Measurements from ENCODE around the gene STUM. TPM values are rescaled to one million over a fixed set of nuclear protein-coding genes. Genes with fewer than 3 reads are reported as not detected.
"Not testable (repeated sequence)": the region's sequence is repeated elsewhere in the genome, so short reads cannot be mapped to it uniquely, and the experiment has no call there.

STUM gene
- total and polyA plus RNA-seq, 4 donors = 4.8 to 21.1 (median 15.0) TPM

DNA sequence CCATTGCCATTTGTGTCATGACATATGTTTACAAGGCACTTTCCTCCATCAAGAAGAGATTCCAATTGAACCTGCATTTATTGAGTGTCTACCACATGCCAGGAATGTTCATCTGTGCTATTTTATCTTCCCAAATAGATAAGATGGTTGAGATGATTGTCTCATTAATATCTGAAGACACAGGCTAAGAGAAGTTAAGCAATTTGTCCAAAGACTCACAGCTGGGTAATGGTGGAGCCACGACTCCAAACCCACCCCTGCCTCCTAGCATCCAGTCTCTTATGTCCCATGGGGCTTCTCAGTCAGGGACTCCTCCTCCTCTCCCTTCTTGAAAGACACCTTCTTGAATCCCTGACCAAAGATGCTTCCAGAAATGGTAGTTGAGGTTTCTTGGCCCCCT lies 68.1 kb downstream of the STUM start:
- Histone ChIP-seq H3K36me3 (ENCODE audit: control insufficient read depth, insufficient read depth, low read length) (no peaks in the 10 kb centered on the region), H3K4me3 (ENCODE audit: low read depth, low read length) (no peak overlapping the region), H3K27ac (ENCODE audit: low read depth, low read length) (no peak overlapping the region), H3K27me3 (ENCODE audit: control insufficient read depth, insufficient read depth, low read length) (no peaks in the 10 kb centered on the region), H3K4me1 (ENCODE audit: control insufficient read depth, insufficient read depth, low read length) (no peaks in the 10 kb centered on the region), H3K9me3 (ENCODE audit: control insufficient read depth, insufficient read depth, low read length) (peaks cover 3% of the 10 kb centered on the region)
- no peak for DNase-seq (ENCODE audit: low read depth in 4 of 6, low spot score in 6 of 6)
- WGBS (ENCODE audit: insufficient coverage) = 100% methylated on average over 1 of the region's 1 CpG

GRCh38 chr1:226617109-226617508 lies 68.5 kb downstream of the STUM start:
- H3K27me3 ChIP-seq (ENCODE audit: control insufficient read depth, insufficient read depth, low read length) = no peaks in the 10 kb centered on the region
- H3K36me3 ChIP-seq (ENCODE audit: control insufficient read depth, insufficient read depth, low read length) = no peaks in the 10 kb centered on the region
- no peaks in the 10 kb centered on the region for H3K4me1 ChIP-seq (ENCODE audit: control insufficient read depth, insufficient read depth, low read length)
- no peak for DNase-seq (ENCODE audit: low read depth in 4 of 6, low spot score in 6 of 6)
- no peak overlapping the region for H3K27ac ChIP-seq (ENCODE audit: low read depth, low read length)
- no peak overlapping the region for H3K4me3 ChIP-seq (ENCODE audit: low read depth, low read length)
- peaks cover 3% of the 10 kb centered on the region for H3K9me3 ChIP-seq (ENCODE audit: control insufficient read depth, insufficient read depth, low read length)
- 96% methylated on average over 6 of the region's 8 CpGs for WGBS (ENCODE audit: insufficient coverage)

- not testable (repeated sequence) for H3K4me1 ChIP-seq (ENCODE audit: control insufficient read depth, insufficient read depth, low read length); H3K27me3 ChIP-seq (ENCODE audit: control insufficient read depth, insufficient read depth, low read length); H3K36me3 ChIP-seq (ENCODE audit: control insufficient read depth, insufficient read depth, low read length); H3K9me3 ChIP-seq (ENCODE audit: control insufficient read depth, insufficient read depth, low read length); DNase-seq (ENCODE audit: low read depth in 4 of 6, low spot score in 6 of 6); H3K4me3 ChIP-seq (ENCODE audit: low read depth, low read length); H3K27ac ChIP-seq (ENCODE audit: low read depth, low read length)
- no CpG with 5 or more reads among the region's 1 CpG for WGBS (ENCODE audit: insufficient coverage)
Measured at GRCh38 chr1:226617719-226618118, 69.2 kb downstream of the STUM start.

DNA sequence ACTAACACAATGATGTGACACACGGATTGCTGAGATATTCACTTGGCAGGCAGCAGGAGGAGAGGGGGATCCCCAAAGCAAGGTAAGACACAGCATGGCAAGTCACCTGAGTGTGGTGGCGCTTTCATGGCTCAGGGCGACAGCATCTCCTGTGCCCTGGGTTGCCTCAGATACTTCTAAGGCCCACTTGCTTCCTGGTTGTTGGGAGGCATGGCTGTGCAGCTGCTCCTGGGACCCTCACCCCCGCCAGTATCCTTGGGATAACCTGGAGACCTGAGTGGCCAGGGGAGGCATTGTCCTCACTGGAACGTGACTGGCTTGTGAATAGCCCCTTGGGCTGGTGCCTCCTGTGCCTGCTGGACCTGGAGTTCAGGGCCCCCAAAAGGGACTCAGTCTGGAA lies 69.8 kb downstream of the STUM start:
- no peak overlapping the region for H3K4me3 ChIP-seq (ENCODE audit: low read depth, low read length)
- no peaks in the 10 kb centered on the region for H3K4me1 ChIP-seq (ENCODE audit: control insufficient read depth, insufficient read depth, low read length)
- H3K27ac ChIP-seq (ENCODE audit: low read depth, low read length) = no peak overlapping the region
- H3K27me3 ChIP-seq (ENCODE audit: control insufficient read depth, insufficient read depth, low read length) = no peaks in the 10 kb centered on the region
- WGBS (ENCODE audit: insufficient coverage) = 87% methylated on average over 5 of the region's 5 CpGs
- DNase-seq (ENCODE audit: low read depth in 4 of 6, low spot score in 6 of 6) = no peak
- H3K36me3 ChIP-seq (ENCODE audit: control insufficient read depth, insufficient read depth, low read length) = no peaks in the 10 kb centered on the region
- H3K9me3 ChIP-seq (ENCODE audit: control insufficient read depth, insufficient read depth, low read length) = peaks cover 3% of the 10 kb centered on the region

DNA sequence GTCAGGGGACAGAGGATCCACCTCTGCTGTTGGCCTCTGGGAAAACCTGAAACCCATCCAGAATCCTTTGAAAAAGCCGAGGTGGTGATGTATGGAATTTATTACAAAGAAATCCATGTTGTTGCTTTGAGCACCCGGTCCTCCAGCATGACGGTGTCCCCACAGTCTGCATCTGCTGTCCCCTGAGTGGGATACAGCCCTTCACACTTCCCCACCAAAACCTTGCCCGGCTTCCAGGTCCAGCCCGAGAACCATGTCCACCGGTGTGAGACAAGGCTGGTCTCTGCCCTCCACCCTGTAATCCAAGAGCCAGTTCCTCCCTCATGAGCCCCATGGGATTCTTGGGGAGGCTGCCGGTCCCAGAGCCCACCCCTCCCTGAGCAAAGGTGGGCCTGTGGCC lies 70.5 kb downstream of the STUM start:
- H3K4me1 ChIP-seq (ENCODE audit: control insufficient read depth, insufficient read depth, low read length) = no peaks in the 10 kb centered on the region
- peaks cover 3% of the 10 kb centered on the region for H3K9me3 ChIP-seq (ENCODE audit: control insufficient read depth, insufficient read depth, low read length)
- no peaks in the 10 kb centered on the region for H3K27me3 ChIP-seq (ENCODE audit: control insufficient read depth, insufficient read depth, low read length)
- no peak for DNase-seq (ENCODE audit: low read depth in 4 of 6, low spot score in 6 of 6)
- 92% methylated on average over 5 of the region's 7 CpGs for WGBS (ENCODE audit: insufficient coverage)
- no peak overlapping the region for H3K27ac ChIP-seq (ENCODE audit: low read depth, low read length)
- H3K36me3 ChIP-seq (ENCODE audit: control insufficient read depth, insufficient read depth, low read length) = no peaks in the 10 kb centered on the region
- no peak overlapping the region for H3K4me3 ChIP-seq (ENCODE audit: low read depth, low read length)

DNA sequence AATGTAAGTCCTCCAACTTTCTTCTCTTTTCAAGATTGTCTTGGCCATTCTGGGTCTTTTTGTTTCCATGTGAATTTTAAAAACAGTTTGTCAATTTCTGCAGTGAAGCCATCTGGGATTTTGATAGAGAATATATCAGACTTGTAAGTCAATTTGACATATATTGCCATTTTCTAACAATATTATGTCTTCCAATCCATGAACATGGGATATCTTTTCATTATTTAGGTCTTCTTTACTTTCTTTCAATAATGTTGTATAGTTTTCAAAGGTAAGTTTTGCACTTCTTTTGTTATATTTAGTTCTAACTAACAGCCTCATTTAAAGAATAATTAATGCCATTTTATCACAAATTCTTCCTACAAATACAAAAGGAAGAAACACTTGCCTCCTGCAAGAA lies 73.4 kb downstream of the STUM start:
- no peaks in the 10 kb centered on the region for H3K36me3 ChIP-seq (ENCODE audit: control insufficient read depth, insufficient read depth, low read length)
- peaks cover 6% of the 10 kb centered on the region for H3K4me1 ChIP-seq (ENCODE audit: control insufficient read depth, insufficient read depth, low read length)
- H3K27me3 ChIP-seq (ENCODE audit: control insufficient read depth, insufficient read depth, low read length) = no peaks in the 10 kb centered on the region
- no peak overlapping the region for H3K27ac ChIP-seq (ENCODE audit: low read depth, low read length)
- no peak for DNase-seq (ENCODE audit: low read depth in 4 of 6, low spot score in 6 of 6)
- peaks cover 3% of the 10 kb centered on the region for H3K9me3 ChIP-seq (ENCODE audit: control insufficient read depth, insufficient read depth, low read length)
- no peak overlapping the region for H3K4me3 ChIP-seq (ENCODE audit: low read depth, low read length)

DNA sequence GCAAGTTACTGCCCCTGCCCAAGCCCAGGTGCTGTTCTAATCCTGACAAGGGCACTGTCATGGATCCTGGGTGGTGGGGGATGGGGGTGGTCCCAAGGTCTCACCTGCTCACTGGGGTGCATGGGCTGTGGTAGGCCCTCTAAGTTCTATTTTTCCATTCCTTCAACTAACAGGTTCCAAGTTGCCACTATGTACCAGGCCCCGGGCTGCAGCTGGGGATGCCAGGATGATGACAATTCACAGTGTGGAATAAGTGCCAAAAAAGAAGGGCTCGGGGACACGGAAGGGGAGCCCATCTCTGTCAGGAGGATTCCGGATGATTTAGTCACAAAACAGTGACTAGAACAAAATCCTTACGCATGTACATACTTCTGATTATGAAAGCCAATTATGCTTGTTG lies 76.0 kb downstream of the STUM start:
- WGBS (ENCODE audit: insufficient coverage) = no CpG with 5 or more reads among the region's 5 CpGs
- H3K4me1 ChIP-seq (ENCODE audit: control insufficient read depth, insufficient read depth, low read length) = peaks cover 20% of the 10 kb centered on the region
- no peak for DNase-seq (ENCODE audit: low read depth in 4 of 6, low spot score in 6 of 6)

GRCh38 chr1:226625326-226625725 lies 76.8 kb downstream of the STUM start:
- H3K36me3 ChIP-seq (ENCODE audit: control insufficient read depth, insufficient read depth, low read length) = no peaks in the 10 kb centered on the region
- H3K9me3 ChIP-seq (ENCODE audit: control insufficient read depth, insufficient read depth, low read length) = peaks cover 3% of the 10 kb centered on the region
- peaks cover 20% of the 10 kb centered on the region for H3K4me1 ChIP-seq (ENCODE audit: control insufficient read depth, insufficient read depth, low read length)
- 89% methylated on average over 6 of the region's 6 CpGs for whole genome bisulfite sequencing (ENCODE audit: insufficient coverage)
- DNase-seq (ENCODE audit: low read depth in 4 of 6, low spot score in 6 of 6) = no peak
- H3K4me3 ChIP-seq (ENCODE audit: low read depth, low read length) = no peak overlapping the region
- no peaks in the 10 kb centered on the region for H3K27me3 ChIP-seq (ENCODE audit: control insufficient read depth, insufficient read depth, low read length)
- H3K27ac ChIP-seq (ENCODE audit: low read depth, low read length) = no peak overlapping the region

More for the DNA sequence above, 76.0 kb downstream of the STUM start:
- Histone ChIP-seq H3K27ac (ENCODE audit: low read depth, low read length) (no peak overlapping the region), H3K9me3 (ENCODE audit: control insufficient read depth, insufficient read depth, low read length) (peaks cover 3% of the 10 kb centered on the region), H3K4me3 (ENCODE audit: low read depth, low read length) (no peak overlapping the region), H3K36me3 (ENCODE audit: control insufficient read depth, insufficient read depth, low read length) (no peaks in the 10 kb centered on the region), H3K27me3 (ENCODE audit: control insufficient read depth, insufficient read depth, low read length) (no peaks in the 10 kb centered on the region)

DNA sequence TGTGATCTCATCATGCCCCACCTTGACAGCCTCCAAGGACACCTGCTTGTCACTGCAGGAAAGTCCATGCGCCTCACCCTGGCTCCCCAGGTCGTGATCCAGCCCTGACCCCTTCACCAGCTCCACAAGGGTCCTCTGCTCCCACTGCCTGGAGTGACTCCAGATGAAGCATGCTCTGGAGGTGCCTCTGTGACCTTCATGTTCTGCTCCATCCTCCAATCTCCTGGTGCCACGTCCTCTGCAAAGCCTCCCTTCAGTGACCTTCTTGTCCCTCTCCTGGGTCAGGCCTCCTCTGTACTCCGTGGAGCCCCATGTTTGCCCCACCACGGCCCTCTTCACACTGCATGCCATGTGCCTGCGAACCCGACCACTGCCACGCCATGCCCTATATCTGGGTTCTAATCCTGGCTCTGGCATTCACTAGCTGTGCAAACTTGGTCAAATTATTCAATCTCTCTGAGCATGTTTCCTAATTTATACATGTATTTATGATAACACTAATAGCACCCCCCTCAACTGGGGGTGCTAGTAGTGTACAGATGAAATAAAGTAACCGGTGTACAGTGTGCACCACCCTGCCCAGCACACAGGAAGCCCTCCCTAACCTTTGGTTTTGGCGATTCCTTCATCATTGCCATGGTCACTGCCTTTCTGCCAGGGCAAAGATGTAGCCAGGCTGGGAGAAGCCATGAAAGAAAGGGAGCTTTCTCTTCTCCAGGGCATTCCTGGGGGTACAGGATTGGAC lies 77.4 kb downstream of the STUM start:
- no peak overlapping the region for H3K27ac ChIP-seq (ENCODE audit: low read depth, low read length)
- peaks cover 2% of the 10 kb centered on the region for H3K9me3 ChIP-seq (ENCODE audit: control insufficient read depth, insufficient read depth, low read length)
- H3K36me3 ChIP-seq (ENCODE audit: control insufficient read depth, insufficient read depth, low read length) = no peaks in the 10 kb centered on the region
- H3K4me3 ChIP-seq (ENCODE audit: low read depth, low read length) = no peak overlapping the region
- 77% methylated on average over 9 of the region's 10 CpGs for WGBS (ENCODE audit: insufficient coverage)
- H3K27me3 ChIP-seq (ENCODE audit: control insufficient read depth, insufficient read depth, low read length) = no peaks in the 10 kb centered on the region
- DNase-seq (ENCODE audit: low read depth in 4 of 6, low spot score in 6 of 6) = no peak
- H3K4me1 ChIP-seq (ENCODE audit: control insufficient read depth, insufficient read depth, low read length) = peaks cover 20% of the 10 kb centered on the region

- WGBS (ENCODE audit: insufficient coverage) = under 1% methylated on average over 9 of the region's 11 CpGs
- no peaks in the 10 kb centered on the region for H3K9me3 ChIP-seq (ENCODE audit: control insufficient read depth, insufficient read depth, low read length)
- peaks cover 24% of the 10 kb centered on the region for H3K4me1 ChIP-seq (ENCODE audit: control insufficient read depth, insufficient read depth, low read length)
- no peaks in the 10 kb centered on the region for H3K27me3 ChIP-seq (ENCODE audit: control insufficient read depth, insufficient read depth, low read length)
- H3K27ac ChIP-seq (ENCODE audit: low read depth, low read length) = no peak overlapping the region
- H3K4me3 ChIP-seq (ENCODE audit: low read depth, low read length) = no peak overlapping the region
- H3K36me3 ChIP-seq (ENCODE audit: control insufficient read depth, insufficient read depth, low read length) = no peaks in the 10 kb centered on the region
- DNase-seq (ENCODE audit: low read depth in 4 of 6, low spot score in 6 of 6) = peak in 2 of 6 donors; percentile 75 to 77
Measured at GRCh38 chr1:226626577-226626956, 78.0 kb downstream of the STUM start.
